ENCODE results near the gene TPRX1.
"Not testable (repeated sequence)": the region's sequence is repeated elsewhere in the genome, so short reads cannot be mapped to it uniquely, and the experiment has no call there.

Gene TPRX1, protein sequence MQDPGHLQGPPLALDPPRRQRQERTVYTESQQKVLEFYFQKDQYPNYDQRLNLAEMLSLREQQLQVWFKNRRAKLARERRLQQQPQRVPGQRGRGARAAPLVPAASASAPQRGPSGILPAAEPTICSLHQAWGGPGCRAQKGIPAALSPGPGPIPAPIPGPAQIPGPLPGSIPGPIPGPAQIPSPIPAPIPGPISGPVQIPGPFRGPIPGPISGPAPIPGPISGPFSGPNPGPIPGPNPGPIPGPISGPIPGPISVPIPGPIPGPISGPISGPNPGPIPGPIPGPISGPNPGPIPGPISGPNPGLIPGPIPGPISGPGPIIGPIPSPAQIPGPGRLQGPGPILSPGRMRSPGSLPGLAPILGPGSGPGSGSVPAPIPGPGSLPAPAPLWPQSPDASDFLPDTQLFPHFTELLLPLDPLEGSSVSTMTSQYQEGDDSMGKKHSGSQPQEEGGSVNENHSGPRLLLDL

DNA sequence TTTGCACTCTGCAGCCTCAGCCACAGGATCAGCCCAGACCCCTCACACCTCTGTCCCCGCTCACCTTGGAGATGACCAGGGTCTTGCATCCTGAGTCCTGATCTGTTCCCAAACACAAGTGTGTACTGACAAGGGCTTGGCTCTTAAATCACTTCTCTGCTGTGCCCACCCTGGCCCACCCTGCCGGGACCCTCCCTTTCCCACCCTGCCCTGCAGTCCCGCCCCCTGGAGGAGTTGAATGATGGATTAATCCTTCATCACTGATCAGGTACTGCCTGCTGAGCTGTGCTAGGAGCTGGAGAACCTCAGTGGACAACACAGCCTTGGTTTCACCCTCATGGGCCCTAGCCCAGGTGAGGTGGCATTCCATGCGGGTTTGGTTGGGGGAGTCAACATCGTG lies at the start of gene TPRX1:
Gene TPRX1 (minus strand): TSS at position 101 of the 400 bp plus-strand sequence. CDS start 12 bp downstream, at position 89.
- DNase-seq = not testable (repeated sequence)

- no peak for DNase-seq
Observed at GRCh38 chr19:47853003-47853402, 48.7 kb upstream of the TPRX1 start.

DNA sequence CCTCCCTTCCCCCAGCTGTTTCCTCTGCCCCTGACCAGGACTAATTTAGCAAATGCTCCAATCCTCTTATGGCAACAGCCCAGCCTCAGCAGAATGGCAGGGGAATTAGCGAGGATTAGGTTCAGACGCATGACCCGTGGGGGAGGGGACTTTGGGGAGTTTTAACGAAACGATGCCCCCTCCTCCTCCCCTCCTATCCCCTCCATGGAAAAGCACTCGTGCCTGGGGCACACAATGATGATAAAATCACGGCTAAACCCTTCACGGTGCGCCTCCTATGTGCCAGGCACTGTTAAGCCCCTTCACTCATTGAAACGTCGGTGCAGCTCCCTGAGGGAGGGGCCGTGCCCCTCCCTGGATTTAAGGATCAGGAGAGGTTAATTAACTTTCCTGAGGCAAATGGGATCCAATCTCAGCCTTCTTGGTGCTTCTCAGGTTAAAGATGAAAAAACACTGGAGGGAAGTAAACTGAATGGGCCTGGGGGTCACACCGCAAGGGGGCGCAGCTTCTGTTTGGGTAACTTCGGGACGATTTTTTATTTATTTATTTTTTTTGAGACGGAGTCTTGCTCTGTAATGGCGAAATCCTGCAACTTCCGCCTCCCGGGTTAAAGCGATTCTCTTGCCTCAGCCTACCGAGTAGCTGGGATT lies 44.6 kb upstream of the TPRX1 start:
- no peak for DNase-seq

GRCh38 chr19:47848425-47848822 lies 44.1 kb upstream of the TPRX1 start:
- no peak for DNase-seq

DNA sequence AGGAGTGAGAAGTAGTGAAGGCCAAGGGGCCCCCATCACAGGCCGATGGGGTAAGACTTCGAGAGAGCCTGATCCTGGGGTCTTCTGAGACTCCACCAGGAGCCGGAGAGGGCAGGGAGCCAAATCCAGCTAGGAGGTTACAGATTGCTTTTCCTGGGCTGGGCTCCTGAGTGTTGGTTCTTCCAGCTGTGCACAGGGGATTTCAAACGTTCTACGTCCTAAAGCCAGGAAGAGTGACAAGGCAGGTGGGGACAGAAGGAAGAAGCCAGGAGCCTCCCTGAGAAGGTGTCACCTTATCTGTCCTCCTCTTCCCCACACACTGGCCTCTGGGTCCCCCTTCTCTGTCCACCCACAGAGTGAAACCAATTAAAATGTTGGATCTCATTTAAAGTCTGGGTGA lies 38.6 kb upstream of the TPRX1 start:
- DNase-seq = no peak

GRCh38 chr19:47839913-47840312 lies 35.6 kb upstream of the TPRX1 start:
- no peak for DNase-seq

GRCh38 chr19:47839411-47839810 lies 35.1 kb upstream of the TPRX1 start:
- no peak for DNase-seq

DNA sequence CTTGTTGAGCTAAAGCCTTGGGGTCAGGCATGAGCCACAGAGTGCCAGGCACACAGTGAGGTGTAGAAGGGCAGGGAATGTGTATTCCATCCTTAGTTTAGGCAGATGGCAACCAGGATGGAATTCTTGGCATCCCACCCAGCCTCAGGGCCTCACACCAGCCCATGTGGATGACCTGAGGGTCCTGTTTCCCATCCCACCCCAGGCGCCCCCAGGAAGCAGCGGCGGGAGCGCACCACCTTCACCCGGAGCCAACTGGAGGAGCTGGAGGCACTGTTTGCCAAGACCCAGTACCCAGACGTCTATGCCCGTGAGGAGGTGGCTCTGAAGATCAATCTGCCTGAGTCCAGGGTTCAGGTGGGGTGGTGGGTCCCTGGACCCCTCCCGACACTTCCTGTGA lies 31.7 kb upstream of the TPRX1 start:
- no peak for DNase-seq

DNA sequence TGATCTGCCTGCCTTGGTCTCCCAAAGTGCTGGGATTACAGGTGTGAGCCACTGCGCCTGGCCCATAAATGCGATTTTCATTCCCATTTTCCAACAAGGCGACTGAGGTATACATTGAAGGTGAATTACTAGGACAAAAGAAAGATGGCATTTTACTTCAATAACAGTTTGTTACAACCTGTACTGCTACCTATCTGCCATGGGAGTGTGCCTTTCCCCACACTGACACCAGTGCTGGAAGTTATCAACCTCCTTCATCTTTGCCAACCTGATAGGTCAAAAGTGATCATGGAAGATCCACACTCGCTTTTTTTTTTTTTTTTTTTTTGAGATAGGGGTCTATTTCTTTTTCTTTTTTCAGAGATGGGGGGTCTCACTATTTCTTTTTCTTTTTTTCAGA lies 28.4 kb upstream of the TPRX1 start:
- no peak for DNase-seq

GRCh38 chr19:47826800-47827199 lies 22.4 kb upstream of the TPRX1 start:
- DNase-seq = no peak

DNA sequence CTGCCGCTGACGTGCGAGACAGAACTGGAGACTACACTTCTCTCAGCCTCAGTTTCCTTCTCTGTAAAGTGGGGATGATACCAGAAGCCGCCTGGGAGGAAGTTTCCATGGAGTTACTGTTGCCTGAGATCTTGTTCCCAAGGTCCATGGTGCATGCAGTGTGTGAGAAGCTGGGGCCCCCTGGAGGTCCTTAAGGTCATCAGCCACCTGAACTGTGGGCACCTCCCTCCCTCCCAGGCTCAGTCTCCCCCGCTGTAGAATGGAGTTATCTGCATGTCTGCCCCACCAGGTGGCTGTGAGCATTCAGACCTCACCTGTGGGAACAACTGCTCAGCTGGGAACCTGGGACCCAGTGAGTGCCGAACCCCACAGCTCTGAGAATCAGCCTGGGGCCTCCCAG lies 20.0 kb upstream of the TPRX1 start:
- no peak for DNase-seq

DNA sequence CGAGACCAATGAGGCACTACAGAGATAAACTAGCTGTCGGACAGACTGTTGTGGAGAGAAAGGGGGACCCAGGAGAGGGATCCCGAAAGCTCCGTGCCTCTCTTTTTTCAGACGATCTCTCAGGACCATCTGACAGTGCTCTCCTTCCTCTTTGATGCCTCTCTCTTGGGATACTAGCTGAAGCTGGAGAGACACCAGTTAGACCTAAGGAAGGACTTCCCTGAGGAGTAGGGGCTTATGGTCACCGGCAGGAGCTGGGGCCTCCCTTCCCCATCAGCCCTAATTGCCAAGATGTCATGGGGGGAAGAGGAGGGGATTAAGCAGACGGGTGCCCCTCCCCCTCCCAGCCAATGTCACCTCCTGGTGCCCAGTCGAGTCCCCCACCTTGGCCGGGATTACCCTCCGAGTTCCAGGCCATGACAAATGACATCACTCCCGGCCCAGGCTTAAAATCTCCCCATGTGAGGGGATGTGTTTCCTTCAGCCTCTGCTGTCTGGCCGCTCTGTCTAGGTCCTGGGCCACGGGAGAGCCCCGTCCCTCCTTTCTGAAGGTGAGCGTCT lies 17.2 kb upstream of the TPRX1 start, which contains the start of gene CRX:
Gene CRX (plus strand): TSS at position 478 of the 561 bp plus-strand sequence. CDS start 12,507 bp downstream, outside the sequence.
- no peak for DNase-seq

DNA sequence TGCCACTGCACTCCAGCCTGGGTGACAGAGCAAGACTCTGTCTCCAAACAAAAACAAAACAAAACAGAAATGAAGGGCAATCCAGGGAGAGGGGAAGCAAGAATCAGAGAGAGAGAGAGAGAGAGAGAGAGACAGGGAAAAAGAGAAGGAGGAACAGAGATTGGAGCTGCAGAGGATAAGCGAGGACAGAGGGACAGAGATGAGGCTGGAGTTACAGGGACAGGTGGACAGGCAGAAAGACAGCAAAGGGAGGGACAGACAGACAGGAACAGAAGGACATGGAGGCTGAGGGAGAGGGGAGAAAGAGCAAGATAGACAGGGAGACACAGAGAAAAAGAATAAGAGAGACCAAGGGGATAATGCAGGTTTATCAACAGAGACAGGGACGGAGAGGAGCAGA lies 16.1 kb upstream of the TPRX1 start:
- no peak for DNase-seq

GRCh38 chr19:47819858-47820257 lies 15.5 kb upstream of the TPRX1 start:
- DNase-seq = no peak

GRCh38 chr19:47818221-47818620 lies 13.9 kb upstream of the TPRX1 start:
- DNase-seq = not testable (repeated sequence)

- not testable (repeated sequence) for DNase-seq
Observed at GRCh38 chr19:47816270-47816669, 11.9 kb upstream of the TPRX1 start.

DNA sequence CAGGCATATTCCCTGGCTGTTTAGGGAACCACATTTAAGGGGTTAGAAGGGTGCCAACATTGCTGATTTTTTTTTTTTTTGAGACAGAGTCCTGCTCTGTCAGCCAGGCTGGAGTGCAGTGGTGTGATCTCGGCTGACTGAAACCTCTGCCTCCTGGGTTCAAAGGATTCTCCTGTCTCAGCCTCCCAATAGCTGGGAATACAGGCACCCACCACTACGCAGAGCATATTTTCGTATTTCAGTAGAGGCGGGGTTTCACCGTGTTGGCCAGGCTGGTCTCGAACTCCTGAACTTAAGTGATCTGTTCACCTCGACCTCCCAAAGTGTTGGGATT lies 9.6 kb upstream of the TPRX1 start:
- no peak for DNase-seq

DNA sequence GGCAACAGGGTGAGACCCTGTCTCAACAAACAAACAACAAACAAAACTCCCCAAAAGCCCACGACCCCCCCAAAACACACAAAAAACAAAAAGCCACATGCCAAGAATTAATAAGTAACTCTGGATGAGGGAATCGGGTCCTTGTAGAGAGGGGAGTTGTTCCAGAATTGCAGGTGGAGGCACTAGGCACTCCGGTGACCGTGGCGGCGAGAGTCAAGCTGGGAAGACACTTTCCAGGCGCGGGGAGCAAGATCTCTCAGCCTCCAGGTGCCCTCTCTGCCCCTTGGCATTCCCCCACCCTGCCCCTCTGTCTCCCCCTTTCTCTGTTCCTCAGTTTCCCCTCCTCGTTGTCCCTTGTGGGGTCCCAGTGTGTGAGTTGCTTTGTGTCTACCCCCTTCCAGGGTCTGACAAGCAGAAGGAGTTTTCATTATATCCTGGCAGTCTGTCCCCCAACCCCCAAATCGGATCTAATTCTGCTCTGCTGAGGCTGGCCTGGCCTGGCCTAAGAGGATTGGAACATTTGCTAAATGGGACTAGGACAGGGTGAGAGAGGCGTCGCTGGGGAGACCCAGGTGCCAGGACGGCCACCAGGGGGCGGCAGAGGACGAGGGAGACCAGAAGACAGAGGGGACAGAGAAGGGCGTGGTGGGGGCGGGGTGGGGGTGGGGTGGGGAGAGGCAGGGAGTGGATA lies 9.1 kb upstream of the TPRX1 start:
- DNase-seq = no peak

GRCh38 chr19:47806435-47806834 lies 2.1 kb upstream of the TPRX1 start:
- DNase-seq = no peak

DNA sequence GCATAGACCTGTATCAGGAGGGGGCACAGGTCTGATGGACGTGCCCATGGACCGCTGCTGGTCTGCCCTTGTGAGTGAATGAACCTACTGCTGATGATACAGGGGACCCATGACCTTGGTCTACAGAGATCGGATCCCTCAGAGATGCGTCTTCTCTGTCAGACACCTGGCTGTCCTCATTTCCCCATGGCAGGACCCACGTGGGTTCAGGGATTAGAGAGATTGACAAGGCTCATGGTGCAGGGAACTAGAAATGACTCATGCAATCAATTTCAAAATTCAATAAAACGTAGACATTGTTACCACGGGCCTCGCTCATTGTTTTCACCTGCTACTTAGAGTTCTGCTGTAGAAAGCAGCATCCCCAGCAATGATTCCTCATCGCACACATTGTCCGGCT lies 962 bp upstream of the TPRX1 start:
- DNase-seq = no peak

GRCh38 chr19:47803671-47804070 lies 680 bp downstream of the TPRX1 start:
- not testable (repeated sequence) for DNase-seq

DNA sequence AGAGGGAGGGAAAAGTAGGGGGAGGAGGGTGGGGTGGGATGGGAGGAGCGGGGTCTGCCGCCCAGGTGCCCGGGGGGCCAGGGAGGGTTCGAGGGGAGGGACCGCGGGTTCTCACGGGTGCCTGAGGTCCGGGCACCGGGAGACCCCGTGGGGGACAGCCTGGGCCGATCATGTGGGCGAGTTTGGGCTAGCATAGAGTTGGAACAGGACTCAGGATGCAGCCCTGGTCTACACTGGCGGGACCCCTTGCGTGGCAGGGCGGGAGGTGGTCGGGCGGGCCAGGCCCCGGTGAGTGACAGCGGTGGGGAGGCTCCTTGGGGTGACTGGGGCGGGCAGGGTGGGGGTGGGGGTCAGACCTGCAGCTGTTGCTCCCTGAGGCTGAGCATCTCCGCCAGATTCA lies 1.2 kb downstream of the TPRX1 start:
- DNase-seq = not testable (repeated sequence)

- no peak for DNase-seq
Observed at GRCh38 chr19:47802521-47803043, 1.8 kb downstream of the TPRX1 start.

Measured in NCI-H1436 treated with DMSO at 0.1 percent for 48 hours (cell line).